AG04450 (cell line): ENCODE results near the gene IGSF9. TPM values are rescaled to one million over a fixed set of nuclear protein-coding genes. Genes with fewer than 3 reads are reported as not detected.

Source experiments
- CTCF ChIA-PET: fragments of 300-600, 350-600 bp; formaldehyde crosslinking; extraction: SDS; loops from one replicate; lab custom pipeline; 2022; ENCODE audit warnings: antibody characterized with exemption, inconsistent platforms; lab: Charles Lee
- POLR2A ChIA-PET: fragments of 350-600 bp; formaldehyde crosslinking; extraction: SDS; loops from one replicate; lab custom pipeline; 2021; ENCODE audit warnings: antibody characterized with exemption, inconsistent platforms; lab: Yijun Ruan, JAX
- DNase-seq: peaks from one replicate; pipeline ENCODE4 v3.0.0-alpha.2; 2011; ENCODE audit warnings: low read depth, low spot score
- H3K27ac ChIP-seq: one replicate; pipeline ENCODE4 v1.5.1; 2012; ENCODE audit warnings: low read depth, low read length, control low read depth
- H3K27me3 ChIP-seq: one replicate; pipeline ENCODE4 v1.6.0; 2012; ENCODE audit warnings: low read length; ENCODE audit not compliant: control insufficient read depth, insufficient read depth
- H3K4me3 ChIP-seq: 2 replicates; pipeline ENCODE4 v1.5.1; 2011; ENCODE audit warnings: mild to moderate bottlenecking, low read depth, low read length, control low read depth
- H3K9me3 ChIP-seq: 2 replicates; pipeline ENCODE4 v1.5.1; 2012; ENCODE audit warnings: low read length; ENCODE audit not compliant: control insufficient read depth, insufficient read depth
- CTCF ChIP-seq: IDR thresholded peaks from 2 replicates; pipeline ENCODE4 v1.5.1; 2011; ENCODE audit warnings: low read depth, low read length, control low read depth, inconsistent platforms
- polyA plus RNA-seq: library from polyadenylated mRNA; depleted of rRNA; stranded (reverse); fragments of >200 nt; gene quantifications from 2 replicates; pipeline ENCODE4 v1.2.3, GENCODE V29; 2011

The IGSF9 gene
- polyA plus RNA-seq, 1 experiment, result not detected

DNA sequence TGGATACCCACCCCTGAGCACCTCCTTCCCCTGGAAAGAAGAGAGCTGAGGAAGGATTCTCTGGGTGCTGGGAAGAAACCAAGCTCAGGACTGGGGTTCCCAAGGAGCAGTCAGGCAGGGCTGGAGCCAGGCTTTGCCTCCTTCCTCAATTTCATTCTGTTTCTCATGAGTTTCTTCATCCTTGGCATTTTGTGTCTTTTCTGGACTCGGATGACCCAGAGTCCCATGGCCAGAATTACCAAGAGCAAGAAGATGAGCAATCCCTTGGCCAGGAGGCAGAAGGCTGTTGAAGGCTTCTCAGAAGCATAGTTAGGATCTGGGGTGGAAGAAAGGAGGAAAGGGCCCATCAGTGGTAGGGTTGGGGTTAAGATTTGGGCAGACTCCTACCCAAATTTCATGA is 6.1 kb upstream of the IGSF9 start:
- POLR2A ChIA-PET, result no interaction called here
- Histone ChIP-seq H3K27ac (no peak overlapping the region), H3K27me3 (peaks cover 19% of the 10 kb centered on the region), H3K4me3 (no peak overlapping the region), H3K9me3 (no peaks in the 10 kb centered on the region)
- no peak for TF ChIP-seq CTCF
- CTCF ChIA-PET, result interaction anchor here (8.2 kb wide), 1 partner anchor 55 kb away, joined by 81 read pairs; no protein-coding TSS in a partner anchor
- no peak for DNase-seq

GRCh38 chr1:159951016-159951415 is 5.6 kb upstream of the IGSF9 start:
- no peaks in the 10 kb centered on the region for H3K9me3 ChIP-seq
- peaks cover 24% of the 10 kb centered on the region for H3K27me3 ChIP-seq
- no peak for DNase-seq
- CTCF ChIA-PET, result interaction anchor here (8.2 kb wide), 1 partner anchor 56 kb away, joined by 81 read pairs; no protein-coding TSS in a partner anchor
- no peak overlapping the region for H3K4me3 ChIP-seq
- TF ChIP-seq CTCF, result no peak
- POLR2A ChIA-PET, result no interaction called here
- no peak overlapping the region for H3K27ac ChIP-seq

- CTCF ChIA-PET, result interaction anchor here (0.7 to 8.2 kb wide), 2 partner anchors 15 to 57 kb away, joined by 3 to 81 read pairs; no protein-coding TSS in a partner anchor
- Histone ChIP-seq H3K27me3 (peaks cover 33% of the 10 kb centered on the region), H3K4me3 (no peak overlapping the region), H3K27ac (no peak overlapping the region), H3K9me3 (no peaks in the 10 kb centered on the region)
- DNase-seq, result no peak
- no peak for TF ChIP-seq CTCF
- POLR2A ChIA-PET, result no interaction called here
Observed at GRCh38 chr1:159949981-159950381, 4.6 kb upstream of the IGSF9 start.

DNA sequence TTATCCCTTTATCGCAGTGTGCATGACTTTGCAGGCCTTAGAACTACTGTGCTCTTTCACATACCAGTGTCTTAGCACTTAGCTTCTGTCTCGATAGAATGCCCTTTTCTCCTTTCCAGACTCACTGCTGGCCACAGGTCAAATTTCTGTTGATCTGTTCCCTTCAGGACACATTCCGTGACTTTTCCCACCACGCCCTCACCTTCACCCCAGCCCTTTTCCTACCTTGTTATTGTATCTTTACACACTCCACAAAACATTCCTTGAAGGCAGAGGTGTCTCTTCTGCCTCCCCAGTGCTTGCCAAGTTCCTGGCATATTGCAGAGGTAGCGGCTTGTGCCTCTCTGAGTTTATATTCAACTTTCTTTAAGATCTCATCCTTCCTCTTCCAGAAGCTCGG is 3.7 kb upstream of the IGSF9 start:
- TF ChIP-seq CTCF, result no peak
- ChIA-PET POLR2A (no interaction called here), CTCF (interaction anchor here (8.2 kb wide), 1 partner anchor 57 kb away, joined by 81 read pairs; no protein-coding TSS in a partner anchor)
- DNase-seq, result no peak
- no peaks in the 10 kb centered on the region for H3K9me3 ChIP-seq
- H3K27me3 ChIP-seq, result peaks cover 41% of the 10 kb centered on the region
- no peak overlapping the region for H3K27ac ChIP-seq
- no peak overlapping the region for H3K4me3 ChIP-seq

DNA sequence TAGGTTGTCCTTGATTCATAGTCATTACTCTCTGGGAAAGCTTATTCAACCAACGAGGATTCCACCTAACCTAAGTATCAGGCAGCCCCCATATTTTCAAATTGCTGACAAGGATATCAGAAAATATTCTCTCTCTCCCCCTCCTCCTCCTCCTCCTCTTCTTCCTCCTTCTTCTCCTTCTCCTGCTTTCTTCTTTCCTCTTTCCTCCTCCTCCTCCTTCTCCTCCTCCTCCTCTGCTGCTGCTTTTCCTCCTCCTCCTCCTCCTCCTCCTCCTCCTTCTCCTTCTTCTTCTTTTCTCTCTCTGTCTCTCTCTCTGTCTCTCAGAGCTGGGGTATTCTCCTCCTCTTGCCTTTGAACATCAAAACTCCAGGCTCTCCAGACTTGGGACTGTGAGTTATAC is 2.5 kb upstream of the IGSF9 start:
- peaks cover 52% of the 10 kb centered on the region for H3K27me3 ChIP-seq
- no peak overlapping the region for H3K27ac ChIP-seq
- no peak for TF ChIP-seq CTCF
- CTCF ChIA-PET, result interaction anchor here (2.7 to 5.6 kb wide), 2 partner anchors 58 to 149 kb away, joined by 12 to 75 read pairs; no protein-coding TSS in a partner anchor
- DNase-seq, result no peak
- H3K4me3 ChIP-seq, result no peak overlapping the region
- H3K9me3 ChIP-seq, result no peaks in the 10 kb centered on the region
- POLR2A ChIA-PET, result no interaction called here
